Measurements from ENCODE around the gene CNTNAP2.

- TF ChIP-seq CTCF (IDR thresholded peaks at IDR 0.05 in 4 of 5, conservative IDR thresholded peaks at IDR 0.05 in 1 of 5) = no peak
- no peak for TF ChIP-seq POLR2A (IDR thresholded peaks at IDR 0.05)
Observed at GRCh38 chr7:148464947-148465346, 2348.3 kb downstream of the CNTNAP2 start.

All from gastrocnemius medialis (tissue), 4 donors.